HepG2 (cell line): Measurements from ENCODE around the gene PHF3. TPM values are rescaled to one million over a fixed set of nuclear protein-coding genes. Genes with fewer than 3 reads are reported as not detected.

Experiments used
- ARHGAP35 ChIP-seq: sonication (generic); formaldehyde crosslinking; IDR thresholded peaks from 2 replicates; pipeline ENCODE4 v1.9.0; 2022; ENCODE audit warnings: mild to moderate bottlenecking, inconsistent platforms, moderate library complexity, missing genetic modification reagents, borderline replicate concordance
- FOXO4 ChIP-seq: sonication (generic); formaldehyde crosslinking; conservative IDR thresholded peaks from 2 replicates; pipeline ENCODE4 v1.8.1; 2023; ENCODE audit warnings: missing genetic modification reagents
- GTF2F1 ChIP-seq: fragments of 150-350 bp; IDR thresholded peaks from 2 replicates; pipeline ENCODE4 v1.6.1; 2014; ENCODE audit warnings: low read length
- HMGA1 ChIP-seq: sonication (generic); formaldehyde crosslinking; conservative IDR thresholded peaks from 2 replicates; pipeline ENCODE4 v1.4.0; 2020; ENCODE audit warnings: missing genetic modification reagents
- HNRNPK ChIP-seq: fragments of 200-400 bp; formaldehyde crosslinking; IDR thresholded peaks from 2 replicates; pipeline ENCODE4 v1.6.1; 2018; ENCODE audit warnings: low read length, low read depth, moderate library complexity, mild to moderate bottlenecking; ENCODE audit not compliant: poor library complexity, severe bottlenecking
- KAT2B ChIP-seq: fragments of 150-350 bp; IDR thresholded peaks from 2 replicates; pipeline ENCODE4 v1.6.1; 2014; ENCODE audit warnings: low read depth, low read length, borderline replicate concordance
- NCOR1 ChIP-seq: fragments of 200-600 bp; sonication (generic); IDR thresholded peaks from 2 replicates; pipeline ENCODE4 v1.7.0; 2017; ENCODE audit warnings: antibody characterized with exemption, low read length, borderline replicate concordance
- TBX2 ChIP-seq: sonication (generic); formaldehyde crosslinking; IDR thresholded peaks from 2 replicates; pipeline ENCODE4 v1.5.0; 2020; ENCODE audit warnings: missing genetic modification reagents, mild to moderate bottlenecking, borderline replicate concordance
- TERF1 ChIP-seq: sonication (generic); formaldehyde crosslinking; IDR thresholded peaks from 2 replicates; pipeline ENCODE4 v1.8.0; 2022; ENCODE audit warnings: mild to moderate bottlenecking, missing genetic modification reagents, moderate library complexity
- THRA ChIP-seq: sonication (generic); formaldehyde crosslinking; IDR thresholded peaks from 2 replicates; pipeline ENCODE4 v1.4.0; 2020; ENCODE audit warnings: missing genetic modification reagents, borderline replicate concordance
- YEATS4 ChIP-seq: sonication (generic); formaldehyde crosslinking; IDR thresholded peaks from 2 replicates; pipeline ENCODE4 v1.4.0; 2020; ENCODE audit warnings: missing genetic modification reagents, borderline replicate concordance
- ZNF230 ChIP-seq: sonication (generic); formaldehyde crosslinking; IDR thresholded peaks from 2 replicates; pipeline ENCODE4 v1.4.0; 2020; ENCODE audit warnings: mild to moderate bottlenecking, missing genetic modification reagents
- ZNF235 ChIP-seq: sonication (generic); formaldehyde crosslinking; IDR thresholded peaks from 2 replicates; pipeline ENCODE4 v1.8.1; 2023; ENCODE audit warnings: mild to moderate bottlenecking, missing genetic modification reagents, borderline replicate concordance
- ZNF501 ChIP-seq: sonication (generic); formaldehyde crosslinking; IDR thresholded peaks from 2 replicates; pipeline ENCODE4 v1.5.1; 2020; ENCODE audit warnings: mild to moderate bottlenecking, moderate library complexity, missing genetic modification reagents
- ZNF790 ChIP-seq: sonication (generic); formaldehyde crosslinking; IDR thresholded peaks from 2 replicates; pipeline ENCODE4 v1.8.0; 2022; ENCODE audit warnings: missing genetic modification reagents, mild to moderate bottlenecking, borderline replicate concordance
- ZSCAN9 ChIP-seq: IDR thresholded peaks from 2 replicates; pipeline ENCODE4 v1.6.1; 2016; ENCODE audit warnings: borderline replicate concordance
- polyA plus RNA-seq, 8 experiments: library from polyadenylated mRNA; depleted of rRNA in 3 of 8; stranded (reverse) in 7 of 8; unstranded in 1 of 8; fragments of >200 nt; fragmentation: Illumina TruSeq in 4 of 8; extraction: Trizol in 4 of 8; gene quantifications; 2 replicates each; pipeline versions ENCODE4 v1.2.1 to v1.2.3, GENCODE V29; 2011 to 2016; ENCODE audit warnings: low read depth in 4 of 8, missing spikeins in 1 of 8, mixed read lengths in 1 of 8; ENCODE audit not compliant: insufficient read depth in 1 of 8
- total RNA-seq, 5 experiments: library from RNA; depleted of rRNA; stranded (reverse); fragments of >200 nt; fragmentation: Illumina TruSeq; extraction: Trizol; gene quantifications; 2 replicates each; pipeline ENCODE4 v1.2.3, GENCODE V29; 2016; ENCODE audit warnings: low read depth in 1 of 5
- TF ChIP-seq, protein P1 (sequence below): sonication (generic); formaldehyde crosslinking; IDR thresholded peaks from 2 replicates; pipeline ENCODE4 v1.4.0; 2020; ENCODE audit warnings: missing genetic modification reagents, borderline replicate concordance
- TF ChIP-seq, protein P2 (sequence below): sonication (generic); formaldehyde crosslinking; IDR thresholded peaks from 2 replicates; pipeline ENCODE4 v1.9.0; 2022; ENCODE audit warnings: missing genetic modification reagents, mild to moderate bottlenecking, borderline replicate concordance
- TF ChIP-seq, protein P3 (sequence below): IDR thresholded peaks from 2 replicates; pipeline ENCODE4 v1.6.1; 2016; ENCODE audit warnings: missing compliant biosample characterization, missing genetic modification reagents, borderline replicate concordance

PHF3 gene
- total and polyA plus RNA-seq, 2 of the 13 experiments (the other 11 are each of a cell fraction or from before 2014, with no cell fraction given), result 19.8 to 70.4 TPM

- TF ChIP-seq THRA (peak; percentile 67; the same call in 1 of the 2 replicates), TERF1 (CRISPR knock-in tag) (peak; percentile 95), YEATS4 (CRISPR knock-in tag) (peak; percentile 99), TBX2 (CRISPR knock-in tag) (peak; percentile 94; the same call in 1 of the 2 replicates), FOXO4 (CRISPR knock-in tag) (peak; percentile 100), ZSCAN9 (CRISPR knock-in tag) (peak; percentile 72; the same call in 1 of the 2 replicates), KAT2B (no peak), ZNF230 (CRISPR knock-in tag) (peak; percentile 92), ZNF790 (peak; percentile 93; the same call in 1 of the 2 replicates), HMGA1 (CRISPR knock-in tag) (no peak), GTF2F1 (peak; percentile 86), HNRNPK (peak; percentile 99), ARHGAP35 (CRISPR knock-in tag) (peak; percentile 99), ZNF235 (CRISPR knock-in tag) (peak; percentile 57), ZNF501 (CRISPR knock-in tag) (peak; percentile 89), NCOR1 (peak; percentile 57; the same call in 1 of the 2 replicates)
- TF ChIP-seq, protein P1, sequence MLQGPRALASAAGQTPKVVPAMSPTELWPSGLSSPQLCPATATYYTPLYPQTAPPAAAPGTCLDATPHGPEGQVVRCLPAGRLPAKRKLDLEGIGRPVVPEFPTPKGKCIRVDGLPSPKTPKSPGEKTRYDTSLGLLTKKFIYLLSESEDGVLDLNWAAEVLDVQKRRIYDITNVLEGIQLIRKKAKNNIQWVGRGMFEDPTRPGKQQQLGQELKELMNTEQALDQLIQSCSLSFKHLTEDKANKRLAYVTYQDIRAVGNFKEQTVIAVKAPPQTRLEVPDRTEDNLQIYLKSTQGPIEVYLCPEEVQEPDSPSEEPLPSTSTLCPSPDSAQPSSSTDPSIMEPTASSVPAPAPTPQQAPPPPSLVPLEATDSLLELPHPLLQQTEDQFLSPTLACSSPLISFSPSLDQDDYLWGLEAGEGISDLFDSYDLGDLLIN, result peak; percentile 95
- TF ChIP-seq, protein P2, sequence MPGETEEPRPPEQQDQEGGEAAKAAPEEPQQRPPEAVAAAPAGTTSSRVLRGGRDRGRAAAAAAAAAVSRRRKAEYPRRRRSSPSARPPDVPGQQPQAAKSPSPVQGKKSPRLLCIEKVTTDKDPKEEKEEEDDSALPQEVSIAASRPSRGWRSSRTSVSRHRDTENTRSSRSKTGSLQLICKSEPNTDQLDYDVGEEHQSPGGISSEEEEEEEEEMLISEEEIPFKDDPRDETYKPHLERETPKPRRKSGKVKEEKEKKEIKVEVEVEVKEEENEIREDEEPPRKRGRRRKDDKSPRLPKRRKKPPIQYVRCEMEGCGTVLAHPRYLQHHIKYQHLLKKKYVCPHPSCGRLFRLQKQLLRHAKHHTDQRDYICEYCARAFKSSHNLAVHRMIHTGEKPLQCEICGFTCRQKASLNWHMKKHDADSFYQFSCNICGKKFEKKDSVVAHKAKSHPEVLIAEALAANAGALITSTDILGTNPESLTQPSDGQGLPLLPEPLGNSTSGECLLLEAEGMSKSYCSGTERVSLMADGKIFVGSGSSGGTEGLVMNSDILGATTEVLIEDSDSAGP, result peak; percentile 98
- TF ChIP-seq, protein P3, sequence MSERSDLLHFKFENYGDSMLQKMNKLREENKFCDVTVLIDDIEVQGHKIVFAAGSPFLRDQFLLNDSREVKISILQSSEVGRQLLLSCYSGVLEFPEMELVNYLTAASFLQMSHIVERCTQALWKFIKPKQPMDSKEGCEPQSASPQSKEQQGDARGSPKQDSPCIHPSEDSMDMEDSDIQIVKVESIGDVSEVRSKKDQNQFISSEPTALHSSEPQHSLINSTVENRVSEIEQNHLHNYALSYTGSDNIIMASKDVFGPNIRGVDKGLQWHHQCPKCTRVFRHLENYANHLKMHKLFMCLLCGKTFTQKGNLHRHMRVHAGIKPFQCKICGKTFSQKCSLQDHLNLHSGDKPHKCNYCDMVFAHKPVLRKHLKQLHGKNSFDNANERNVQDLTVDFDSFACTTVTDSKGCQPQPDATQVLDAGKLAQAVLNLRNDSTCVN (CRISPR knock-in tag), result peak; percentile 57; the same call in 1 of the 2 replicates
These were observed at the start of gene PHF3 (continued) for GRCh38 chr6:63635588-63636517.
